ENCODE results near the gene KRT86.

Gene KRT86

GRCh38 chr12:52274521-52275120 is at the start of gene KRT86:
Gene KRT86 (plus strand): TSS chr12:52274645. CDS start chr12:52301917, 27,272 bp downstream.
- TF ChIP-seq ZFX (IDR thresholded peaks at IDR 0.05) (no peak), CTCF (conservative IDR thresholded peaks at IDR 0.05) (no peak)
- H3K27ac ChIP-seq: no peak within 1 kb of the TSS

- H3K27ac ChIP-seq: no peak overlapping the region
- no peak for TF ChIP-seq CTCF (conservative IDR thresholded peaks at IDR 0.05)
- TF ChIP-seq ZFX (IDR thresholded peaks at IDR 0.05): no peak
Observed at GRCh38 chr12:52225752-52226151, 48.7 kb upstream of the KRT86 start.

GRCh38 chr12:52226446-52226845 is 48.0 kb upstream of the KRT86 start:
- TF ChIP-seq ZFX (IDR thresholded peaks at IDR 0.05) (no peak), CTCF (conservative IDR thresholded peaks at IDR 0.05) (no peak)
- H3K27ac ChIP-seq: no peak overlapping the region

- TF ChIP-seq CTCF (conservative IDR thresholded peaks at IDR 0.05) (no peak), ZFX (IDR thresholded peaks at IDR 0.05) (no peak)
- no peak overlapping the region for H3K27ac ChIP-seq
Observed at GRCh38 chr12:52227606-52228166, 46.8 kb upstream of the KRT86 start.

- peak overlapping the region; percentile 37; the same call in 1 of the 2 replicates for H3K27ac ChIP-seq
- TF ChIP-seq CTCF (conservative IDR thresholded peaks at IDR 0.05): no peak
- TF ChIP-seq ZFX (IDR thresholded peaks at IDR 0.05): no peak
Observed at GRCh38 chr12:52228366-52228765, 46.1 kb upstream of the KRT86 start.

GRCh38 chr12:52228931-52229330 is 45.5 kb upstream of the KRT86 start:
- peak overlapping the region; percentile 37 for H3K27ac ChIP-seq
- no peak for TF ChIP-seq ZFX (IDR thresholded peaks at IDR 0.05)
- no peak for TF ChIP-seq CTCF (conservative IDR thresholded peaks at IDR 0.05)

GRCh38 chr12:52229836-52230343 is 44.6 kb upstream of the KRT86 start:
- H3K27ac ChIP-seq: no peak overlapping the region

More at GRCh38 chr12:52229836-52230343, 44.6 kb upstream of the KRT86 start:
- TF ChIP-seq ZFX (IDR thresholded peaks at IDR 0.05) (no peak), CTCF (conservative IDR thresholded peaks at IDR 0.05) (no peak)

All from C4-2B (cell line).